HL-60 (cell line): ENCODE results near the gene CHRNG.

Experiments
- DNase-seq, 2 experiments: peaks; one replicate each; pipeline ENCODE4 v3.0.0-alpha.2; 2010 to 2020; ENCODE audit warnings: low read depth in 1 of 2, low spot score in 1 of 2
- H3K27ac ChIP-seq: fragments of 250-450 bp; sonication (Bioruptor Pico); replicated peaks from 2 replicates; pipeline ENCODE4 v1.5.1; 2020; ENCODE audit warnings: mild to moderate bottlenecking, moderate library complexity
- H3K27me3 ChIP-seq: fragments of 250-450 bp; sonication (Bioruptor Pico); 2 replicates; pipeline ENCODE4 v1.5.1; 2021; ENCODE audit warnings: mild to moderate bottlenecking, moderate library complexity; ENCODE audit not compliant: insufficient read depth, poor library complexity, severe bottlenecking
- H3K4me3 ChIP-seq: replicated peaks from 2 replicates; pipeline ENCODE4 v1.5.1; 2011; ENCODE audit warnings: mild to moderate bottlenecking, control low read depth, low read length; ENCODE audit not compliant: insufficient read depth
- CTCF ChIP-seq: IDR thresholded peaks from one replicate; pipeline ENCODE4 v1.5.1; 2011; ENCODE audit warnings: low read length, control low read depth, inconsistent platforms; ENCODE audit not compliant: insufficient read depth
- GABPA ChIP-seq: IDR thresholded peaks from 2 replicates; pipeline ENCODE4 v1.6.1; 2012; ENCODE audit warnings: low read depth
- POLR2AphosphoS5 ChIP-seq: IDR thresholded peaks from 2 replicates; pipeline ENCODE4 v1.6.1; 2012; ENCODE audit warnings: low read depth
- SPI1 ChIP-seq: IDR thresholded peaks from 2 replicates; pipeline ENCODE4 v1.6.1; 2012; ENCODE audit warnings: low read depth, mild to moderate bottlenecking, borderline replicate concordance
- TF ChIP-seq, protein P1 (sequence below): IDR thresholded peaks from 2 replicates; pipeline ENCODE4 v1.6.1; 2012; ENCODE audit warnings: low read depth; ENCODE audit not compliant: insufficient replicate concordance

Gene CHRNG

DNA sequence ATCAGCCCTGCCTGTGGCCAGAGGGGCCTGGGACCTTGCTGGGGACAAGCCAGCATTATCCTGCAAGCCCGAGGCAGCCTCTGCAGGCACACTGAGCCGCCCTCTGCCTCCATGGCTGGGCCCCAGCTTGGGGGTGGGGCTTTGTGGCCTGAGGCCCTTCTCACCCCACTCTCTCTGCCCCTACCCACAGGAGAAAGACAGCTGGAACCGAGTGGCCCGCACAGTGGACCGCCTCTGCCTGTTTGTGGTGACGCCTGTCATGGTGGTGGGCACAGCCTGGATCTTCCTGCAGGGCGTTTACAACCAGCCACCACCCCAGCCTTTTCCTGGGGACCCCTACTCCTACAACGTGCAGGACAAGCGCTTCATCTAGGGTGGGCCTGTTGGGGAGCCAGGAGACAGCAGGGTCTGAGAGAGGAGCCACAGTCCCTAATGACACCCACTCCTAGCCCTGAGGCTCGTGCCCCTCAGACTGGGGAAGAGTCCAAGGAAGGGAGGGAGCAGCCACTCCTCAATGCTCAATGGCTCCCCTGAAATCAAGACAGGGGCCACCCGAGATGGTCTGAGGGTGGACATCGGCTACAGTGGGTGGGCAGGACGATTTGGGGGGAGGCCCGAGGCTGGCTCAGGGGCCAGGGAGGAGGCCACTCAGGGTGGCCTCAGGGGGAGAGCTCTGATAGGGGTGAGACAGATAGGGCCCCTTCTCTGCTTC is 4.4 kb upstream of the CHRNG start:
- DNase-seq = no peak
- Histone ChIP-seq H3K27me3 (no peaks in the 10 kb centered on the region), H3K4me3 (no peak overlapping the region), H3K27ac (no peak overlapping the region)
- TF ChIP-seq GABPA (no peak), POLR2AphosphoS5 (no peak), CTCF (no peak), SPI1 (no peak)
- TF ChIP-seq, protein P1, sequence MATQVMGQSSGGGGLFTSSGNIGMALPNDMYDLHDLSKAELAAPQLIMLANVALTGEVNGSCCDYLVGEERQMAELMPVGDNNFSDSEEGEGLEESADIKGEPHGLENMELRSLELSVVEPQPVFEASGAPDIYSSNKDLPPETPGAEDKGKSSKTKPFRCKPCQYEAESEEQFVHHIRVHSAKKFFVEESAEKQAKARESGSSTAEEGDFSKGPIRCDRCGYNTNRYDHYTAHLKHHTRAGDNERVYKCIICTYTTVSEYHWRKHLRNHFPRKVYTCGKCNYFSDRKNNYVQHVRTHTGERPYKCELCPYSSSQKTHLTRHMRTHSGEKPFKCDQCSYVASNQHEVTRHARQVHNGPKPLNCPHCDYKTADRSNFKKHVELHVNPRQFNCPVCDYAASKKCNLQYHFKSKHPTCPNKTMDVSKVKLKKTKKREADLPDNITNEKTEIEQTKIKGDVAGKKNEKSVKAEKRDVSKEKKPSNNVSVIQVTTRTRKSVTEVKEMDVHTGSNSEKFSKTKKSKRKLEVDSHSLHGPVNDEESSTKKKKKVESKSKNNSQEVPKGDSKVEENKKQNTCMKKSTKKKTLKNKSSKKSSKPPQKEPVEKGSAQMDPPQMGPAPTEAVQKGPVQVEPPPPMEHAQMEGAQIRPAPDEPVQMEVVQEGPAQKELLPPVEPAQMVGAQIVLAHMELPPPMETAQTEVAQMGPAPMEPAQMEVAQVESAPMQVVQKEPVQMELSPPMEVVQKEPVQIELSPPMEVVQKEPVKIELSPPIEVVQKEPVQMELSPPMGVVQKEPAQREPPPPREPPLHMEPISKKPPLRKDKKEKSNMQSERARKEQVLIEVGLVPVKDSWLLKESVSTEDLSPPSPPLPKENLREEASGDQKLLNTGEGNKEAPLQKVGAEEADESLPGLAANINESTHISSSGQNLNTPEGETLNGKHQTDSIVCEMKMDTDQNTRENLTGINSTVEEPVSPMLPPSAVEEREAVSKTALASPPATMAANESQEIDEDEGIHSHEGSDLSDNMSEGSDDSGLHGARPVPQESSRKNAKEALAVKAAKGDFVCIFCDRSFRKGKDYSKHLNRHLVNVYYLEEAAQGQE = no peak

DNA sequence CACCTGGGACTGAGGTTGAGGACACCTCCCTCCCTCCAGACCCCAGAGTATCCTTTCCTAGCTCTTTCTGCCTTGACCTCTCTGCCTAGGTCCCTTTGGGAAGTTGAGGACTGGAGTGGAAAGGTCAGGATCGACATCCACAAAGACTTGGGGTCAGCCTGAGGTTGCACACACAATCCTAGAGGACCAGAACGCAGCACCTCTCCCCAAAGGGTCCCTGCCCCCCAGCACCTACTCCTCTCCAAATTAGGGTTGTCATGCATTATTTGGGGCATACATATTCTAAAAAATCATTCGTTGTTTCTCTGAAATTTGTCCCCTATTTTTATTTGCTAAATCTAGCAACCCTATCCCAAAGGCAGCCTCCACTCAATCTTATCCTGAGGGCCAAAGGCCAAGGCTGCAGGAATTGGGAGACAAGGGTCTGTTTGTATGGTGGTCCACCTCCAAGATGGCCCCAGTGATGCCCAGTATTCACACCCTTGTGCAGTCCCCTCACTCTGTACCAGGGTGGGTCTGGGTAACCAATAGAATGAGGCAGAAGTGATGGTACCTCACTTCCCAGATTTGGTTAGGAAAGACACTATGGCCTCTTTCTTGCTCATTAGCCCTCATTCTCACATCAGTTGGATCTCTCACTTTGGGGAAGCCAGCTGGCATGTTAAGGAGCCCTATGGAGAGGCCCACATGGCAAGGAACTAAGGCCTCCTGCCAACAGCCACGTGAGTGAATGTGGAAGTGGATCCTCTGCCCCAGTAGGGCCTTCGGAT is 3.5 kb upstream of the CHRNG start:
- TF ChIP-seq CTCF (no peak), POLR2AphosphoS5 (no peak), SPI1 (no peak), GABPA (no peak)
- TF ChIP-seq, protein P1 = no peak
- Histone ChIP-seq H3K4me3 (no peak overlapping the region), H3K27ac (no peak overlapping the region), H3K27me3 (no peaks in the 10 kb centered on the region)
- DNase-seq = no peak

- Histone ChIP-seq H3K4me3 (no peak overlapping the region), H3K27me3 (no peaks in the 10 kb centered on the region), H3K27ac (no peak overlapping the region)
- no peak for TF ChIP-seq CTCF
- TF ChIP-seq, protein P1 = no peak
- no peak for TF ChIP-seq GABPA
- no peak for TF ChIP-seq POLR2AphosphoS5
- TF ChIP-seq SPI1 = no peak
- no peak for DNase-seq
Observed at GRCh38 chr2:232537079-232537478, 2.4 kb upstream of the CHRNG start.
